HEK293 (cell line): Measurements from ENCODE around the gene UBE2D2.

ENCODE experiments used
- CTCF ChIA-PET: fragments of 350-600 bp; formaldehyde crosslinking; extraction: SDS; loops from one replicate; lab custom pipeline; 2021; ENCODE audit warnings: antibody characterized with exemption; lab: Yijun Ruan, JAX
- POLR2A ChIA-PET: fragments of 300-600 bp; formaldehyde crosslinking; extraction: SDS; loops from one replicate; lab custom pipeline; 2020; ENCODE audit warnings: antibody characterized with exemption, inconsistent platforms; lab: Yijun Ruan, JAX
- H3K27ac ChIP-seq: fragments of 200-500 bp; sonication (Bioruptor generic); 2 replicates; pipeline ENCODE4 v1.5.1; 2014; ENCODE audit warnings: low read depth, low read length, control low read depth, inconsistent platforms; ENCODE audit errors: extremely low read depth
- H3K36me3 ChIP-seq, 2 experiments: fragments of 200-500 bp in 1 of 2; sonication (Bioruptor generic) in 1 of 2; 1 replicate in 1 of 2; 2 replicates in 1 of 2; pipeline ENCODE4 v1.5.1; 2014 to 2017; ENCODE audit warnings: inconsistent platforms in 2 of 2, low read length in 2 of 2; ENCODE audit not compliant: control insufficient read depth in 2 of 2, insufficient read depth in 1 of 2
- H3K4me1 ChIP-seq: fragments of 200-500 bp; sonication (Bioruptor generic); 2 replicates; pipeline ENCODE4 v1.5.1; 2014; ENCODE audit warnings: mild to moderate bottlenecking, low read length, inconsistent platforms; ENCODE audit not compliant: control insufficient read depth, insufficient read depth
- H3K4me3 ChIP-seq: 2 replicates; pipeline ENCODE4 v1.5.1; 2011; ENCODE audit warnings: low read depth, mild to moderate bottlenecking, control low read depth, low read length, moderate library complexity
- H3K9me3 ChIP-seq: fragments of 200-500 bp; sonication (Bioruptor generic); 2 replicates; pipeline ENCODE4 v1.5.1; 2014; ENCODE audit warnings: low read depth, low read length, inconsistent platforms; ENCODE audit not compliant: control insufficient read depth, insufficient read depth
- GLIS2 ChIP-seq: fragments of 450-650 bp; formaldehyde crosslinking; IDR thresholded peaks from 2 replicates; pipeline ENCODE4 v1.5.1; 2016; ENCODE audit warnings: missing biosample characterization, missing genetic modification characterization
- KLF1 ChIP-seq: fragments of 450-650 bp; formaldehyde crosslinking; IDR thresholded peaks from 2 replicates; pipeline ENCODE4 v1.5.1; 2016; ENCODE audit warnings: missing biosample characterization, missing genetic modification characterization
- KLF16 ChIP-seq: fragments of 450-650 bp; formaldehyde crosslinking; IDR thresholded peaks from 2 replicates; pipeline ENCODE4 v1.5.1; 2017; ENCODE audit warnings: missing biosample characterization, missing genetic modification characterization
- KLF17 ChIP-seq: fragments of 450-650 bp; formaldehyde crosslinking; IDR thresholded peaks from 2 replicates; pipeline ENCODE4 v1.5.1; 2016; ENCODE audit warnings: missing biosample characterization, missing genetic modification characterization
- SP3 ChIP-seq: fragments of 450-650 bp; formaldehyde crosslinking; IDR thresholded peaks from 2 replicates; pipeline ENCODE4 v1.5.1; 2016; ENCODE audit warnings: missing biosample characterization, missing genetic modification characterization
- TSHZ1 ChIP-seq: fragments of 450-650 bp; formaldehyde crosslinking; IDR thresholded peaks from 2 replicates; pipeline ENCODE4 v1.5.1; 2016; ENCODE audit warnings: missing biosample characterization, missing genetic modification characterization, borderline replicate concordance
- ZBTB20 ChIP-seq: fragments of 450-650 bp; formaldehyde crosslinking; IDR thresholded peaks from 2 replicates; pipeline ENCODE4 v1.5.1; 2016; ENCODE audit warnings: missing biosample characterization, missing genetic modification characterization
- ZBTB26 ChIP-seq: fragments of 450-650 bp; formaldehyde crosslinking; optimal IDR thresholded peaks from 2 replicates; pipeline ENCODE3; 2016; ENCODE audit warnings: missing biosample characterization, mild to moderate bottlenecking, missing genetic modification characterization
- ZBTB49 ChIP-seq: fragments of 450-650 bp; formaldehyde crosslinking; IDR thresholded peaks from 2 replicates; pipeline ENCODE4 v1.5.1; 2016; ENCODE audit warnings: missing biosample characterization, missing genetic modification characterization, low read depth
- ZFP3 ChIP-seq: fragments of 450-650 bp; formaldehyde crosslinking; IDR thresholded peaks from 2 replicates; pipeline ENCODE4 v1.5.1; 2016; ENCODE audit warnings: low read depth, missing biosample characterization, missing genetic modification characterization
- ZNF138 ChIP-seq: fragments of 450-650 bp; formaldehyde crosslinking; IDR thresholded peaks from 2 replicates; pipeline ENCODE4 v1.5.1; 2016; ENCODE audit warnings: missing biosample characterization, missing genetic modification characterization, borderline replicate concordance
- ZNF18 ChIP-seq: fragments of 450-650 bp; formaldehyde crosslinking; IDR thresholded peaks from 2 replicates; pipeline ENCODE4 v1.5.1; 2016; ENCODE audit warnings: missing biosample characterization, missing genetic modification characterization
- ZNF394 ChIP-seq: fragments of 450-650 bp; formaldehyde crosslinking; IDR thresholded peaks from 2 replicates; pipeline ENCODE4 v1.5.1; 2016; ENCODE audit warnings: missing biosample characterization, missing genetic modification characterization, mild to moderate bottlenecking, moderate library complexity, borderline replicate concordance
- ZNF514 ChIP-seq: fragments of 450-650 bp; formaldehyde crosslinking; IDR thresholded peaks from 2 replicates; pipeline ENCODE4 v1.5.1; 2016; ENCODE audit warnings: missing biosample characterization, missing genetic modification characterization
- ZNF600 ChIP-seq: fragments of 450-650 bp; formaldehyde crosslinking; IDR thresholded peaks from 2 replicates; pipeline ENCODE4 v1.5.1; 2016; ENCODE audit warnings: missing biosample characterization, missing genetic modification characterization
- ZNF626 ChIP-seq: fragments of 450-650 bp; sonication (Bioruptor Pico); formaldehyde crosslinking; IDR thresholded peaks from 2 replicates; pipeline ENCODE4 v1.5.1; 2018; ENCODE audit warnings: missing biosample characterization, missing genetic modification characterization, inconsistent platforms
- ZNF701 ChIP-seq: fragments of 450-650 bp; formaldehyde crosslinking; IDR thresholded peaks from 2 replicates; pipeline ENCODE4 v1.5.1; 2016; ENCODE audit warnings: missing biosample characterization, missing genetic modification characterization
- ZNF791 ChIP-seq: fragments of 450-650 bp; formaldehyde crosslinking; IDR thresholded peaks from 2 replicates; pipeline ENCODE4 v1.5.1; 2016; ENCODE audit warnings: missing biosample characterization, missing genetic modification characterization

The UBE2D2 gene

GRCh38 chr5:139654464-139654863, 93.3 kb downstream of the UBE2D2 start (continued):
- no peak for TF ChIP-seq KLF16 (tag by site-specific recombination)
- no peak for TF ChIP-seq ZNF138
- TF ChIP-seq ZNF701 (tag by site-specific recombination): no peak
- TF ChIP-seq ZBTB49 (tag by site-specific recombination): no peak
- no peak for TF ChIP-seq ZNF791 (tag by site-specific recombination)
- no peak for TF ChIP-seq SP3 (tag by site-specific recombination)

GRCh38 chr5:139654871-139655491, 93.8 kb downstream of the UBE2D2 start:
- ChIA-PET POLR2A (no interaction called here), CTCF (interaction anchor here (1.0 kb wide), 1 partner anchor 111 kb away, joined by 5 read pairs; no protein-coding TSS in a partner anchor)
- no peak overlapping the region for H3K27ac ChIP-seq
- H3K9me3 ChIP-seq: no peaks in the 10 kb centered on the region
- peak; percentile 55; the same call in 1 of the 2 replicates for TF ChIP-seq ZNF394 (tag by site-specific recombination)
- no peak for TF ChIP-seq KLF1 (tag by site-specific recombination)
- peak; percentile 55; the same call in 1 of the 2 replicates for TF ChIP-seq ZNF600 (tag by site-specific recombination)
- no peak for TF ChIP-seq ZBTB26 (tag by site-specific recombination)
- H3K4me1 ChIP-seq: peaks cover 19% of the 10 kb centered on the region; the same call in 1 of the 2 replicates
- H3K4me3 ChIP-seq: no peak overlapping the region
- no peaks in the 10 kb centered on the region for H3K36me3 ChIP-seq

GRCh38 chr5:139655727-139656271, 94.7 kb downstream of the UBE2D2 start:
- H3K9me3 ChIP-seq: no peaks in the 10 kb centered on the region
- peaks cover 14% of the 10 kb centered on the region; the same call in 1 of the 2 replicates for H3K4me1 ChIP-seq
- no peaks in the 10 kb centered on the region for H3K36me3 ChIP-seq
- H3K4me3 ChIP-seq: no peak overlapping the region
- CTCF ChIA-PET: interaction anchor here (1.0 kb wide), 1 partner anchor 110 kb away, joined by 5 read pairs; no protein-coding TSS in a partner anchor
- POLR2A ChIA-PET: no interaction called here
- H3K27ac ChIP-seq: no peak overlapping the region
- TF ChIP-seq KLF17 (tag by site-specific recombination): 0 out of 2 replicates have a peak, but pooled peaks have one; percentile 45
- TF ChIP-seq ZNF626 (tag by site-specific recombination): no peak
- TF ChIP-seq ZNF514: no peak
- no peak for TF ChIP-seq ZBTB20
- no peak for TF ChIP-seq ZNF18 (tag by site-specific recombination)
- TF ChIP-seq ZBTB49 (tag by site-specific recombination): no peak
- TF ChIP-seq ZFP3 (tag by site-specific recombination): no peak
- 0 out of 2 replicates have a peak, but pooled peaks have one; percentile 12 for TF ChIP-seq GLIS2 (tag by site-specific recombination)
- no peak for TF ChIP-seq TSHZ1 (tag by site-specific recombination)
